Caco-2 (cell line): Measurements from ENCODE around the gene PBLD. TPM values are rescaled to one million over a fixed set of nuclear protein-coding genes. Genes with fewer than 3 reads are reported as not detected.

ENCODE experiments used
- BruUV-seq: library from RNA; stranded (reverse); fragments of 400-500 nt; replicated peaks from 2 replicates; lab custom pipeline; 2021; lab: Mats Ljungman, UMichigan
- CTCF ChIA-PET: fragments of 300-600 bp; sonication (Branson Sonifier 250); formaldehyde crosslinking; loops from one replicate; lab custom pipeline; 2022; ENCODE audit warnings: antibody characterized with exemption; lab: Charles Lee
- POLR2A ChIA-PET: fragments of 300-600 bp; sonication (Branson Sonifier 250); formaldehyde crosslinking; loops from one replicate; lab custom pipeline; 2022; ENCODE audit warnings: antibody characterized with exemption; lab: Charles Lee
- DNase-seq, 2 experiments: peaks; one replicate each; pipeline versions ENCODE4 v3.0.0 to v3.0.0-alpha.2; 2020 to 2022
- H3K27me3 ChIP-seq: replicated peaks from 2 replicates; pipeline ENCODE4 v1.6.0; 2011; ENCODE audit warnings: low read length; ENCODE audit not compliant: control insufficient read depth, insufficient read depth
- H3K36me3 ChIP-seq: 2 replicates; pipeline ENCODE4 v1.5.1; 2011; ENCODE audit warnings: low read length; ENCODE audit not compliant: control insufficient read depth, insufficient read depth
- H3K4me1 ChIP-seq: fragments of 250-450 bp; sonication (Bioruptor Pico); 2 replicates; pipeline ENCODE4 v1.5.1; 2020; ENCODE audit warnings: mild to moderate bottlenecking
- H3K4me3 ChIP-seq: 2 replicates; pipeline ENCODE4 v1.5.1; 2011; ENCODE audit warnings: low read depth, mild to moderate bottlenecking, control low read depth, low read length
- H3K9me3 ChIP-seq: fragments of 250-450 bp; sonication (Bioruptor Pico); 2 replicates; pipeline ENCODE4 v1.5.1; 2020; ENCODE audit warnings: mild to moderate bottlenecking, moderate library complexity
- H3K27ac Mint-ChIP-seq: one replicate; pipeline ENCODE4 v1.8.0; 2022; ENCODE audit warnings: mixed read lengths; ENCODE audit not compliant: unreplicated experiment
- H3K27me3 Mint-ChIP-seq: one replicate; pipeline ENCODE4 v1.8.0; 2022; ENCODE audit warnings: mixed read lengths; ENCODE audit not compliant: insufficient read depth, unreplicated experiment
- H3K36me3 Mint-ChIP-seq: one replicate; pipeline ENCODE4 v1.8.0; 2022; ENCODE audit warnings: mild to moderate bottlenecking, mixed read lengths; ENCODE audit not compliant: insufficient read depth, unreplicated experiment
- H3K4me1 Mint-ChIP-seq: one replicate; pipeline ENCODE4 v1.8.0; 2022; ENCODE audit warnings: low read depth, mixed read lengths; ENCODE audit not compliant: unreplicated experiment
- H3K4me3 Mint-ChIP-seq: one replicate; pipeline ENCODE4 v1.8.0; 2022; ENCODE audit warnings: mild to moderate bottlenecking, moderate library complexity, mixed read lengths; ENCODE audit not compliant: unreplicated experiment
- H3K9me3 Mint-ChIP-seq: one replicate; pipeline ENCODE4 v1.8.0; 2022; ENCODE audit warnings: mixed read lengths; ENCODE audit not compliant: unreplicated experiment
- intact Hi-C: fragments of 100-400 bp; cut with micrococcal nuclease; formaldehyde crosslinking; loops from one replicate; pipeline ENCODE4 v1.10.0; 2022; ENCODE audit not compliant: unreplicated experiment
- total RNA-seq: library from RNA; stranded (reverse); gene quantifications from 2 replicates; pipeline ENCODE4 v1.2.3, GENCODE V29; 2022
- TF ChIP-seq, protein P1 (sequence below), 2 experiments: fragments of 200-600 bp in 1 of 2; IDR thresholded peaks; 1 replicate in 1 of 2; 2 replicates in 1 of 2; pipeline versions ENCODE4 v1.5.1 to v1.8.0; 2011 to 2022; ENCODE audit warnings: antibody characterized with exemption in 1 of 2, control low read depth in 1 of 2, inconsistent platforms in 1 of 2, low read depth in 1 of 2, low read length in 1 of 2, mild to moderate bottlenecking in 1 of 2, moderate library complexity in 1 of 2; ENCODE audit not compliant: insufficient read depth in 1 of 2, severe bottlenecking in 1 of 2, unreplicated experiment in 1 of 2

PBLD gene
- total RNA-seq, 1 experiment from 2014 or later = 15.3 TPM

DNA sequence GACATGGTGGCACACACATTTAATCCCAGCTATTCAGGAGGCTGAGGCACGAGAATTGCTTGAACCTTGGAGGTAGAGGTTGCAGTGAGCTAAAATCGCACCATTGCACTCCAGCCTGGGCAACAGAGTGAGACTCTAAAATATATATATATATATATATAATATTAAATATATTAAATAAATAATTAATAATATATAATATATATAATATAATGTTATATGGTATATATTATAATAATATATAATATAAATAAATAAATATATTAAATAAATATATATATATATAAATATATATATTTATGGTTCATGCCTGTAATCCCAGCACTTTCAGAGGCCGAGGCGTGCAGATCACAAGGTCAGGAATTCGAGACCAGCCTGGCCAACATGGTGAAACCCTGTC, 33.9 kb upstream of the PBLD start:
- Histone ChIP-seq H3K4me1 (no peaks in the 10 kb centered on the region), H3K4me3 (no peak overlapping the region), H3K9me3 (peaks cover under 1% of the 10 kb centered on the region; the same call in 1 of the 2 replicates), H3K36me3 (peaks cover 7% of the 10 kb centered on the region), H3K27me3 (no peaks in the 10 kb centered on the region)
- H3K36me3 Mint-ChIP-seq = peaks cover 70% of the 10 kb centered on the region
- TF ChIP-seq, protein P1, sequence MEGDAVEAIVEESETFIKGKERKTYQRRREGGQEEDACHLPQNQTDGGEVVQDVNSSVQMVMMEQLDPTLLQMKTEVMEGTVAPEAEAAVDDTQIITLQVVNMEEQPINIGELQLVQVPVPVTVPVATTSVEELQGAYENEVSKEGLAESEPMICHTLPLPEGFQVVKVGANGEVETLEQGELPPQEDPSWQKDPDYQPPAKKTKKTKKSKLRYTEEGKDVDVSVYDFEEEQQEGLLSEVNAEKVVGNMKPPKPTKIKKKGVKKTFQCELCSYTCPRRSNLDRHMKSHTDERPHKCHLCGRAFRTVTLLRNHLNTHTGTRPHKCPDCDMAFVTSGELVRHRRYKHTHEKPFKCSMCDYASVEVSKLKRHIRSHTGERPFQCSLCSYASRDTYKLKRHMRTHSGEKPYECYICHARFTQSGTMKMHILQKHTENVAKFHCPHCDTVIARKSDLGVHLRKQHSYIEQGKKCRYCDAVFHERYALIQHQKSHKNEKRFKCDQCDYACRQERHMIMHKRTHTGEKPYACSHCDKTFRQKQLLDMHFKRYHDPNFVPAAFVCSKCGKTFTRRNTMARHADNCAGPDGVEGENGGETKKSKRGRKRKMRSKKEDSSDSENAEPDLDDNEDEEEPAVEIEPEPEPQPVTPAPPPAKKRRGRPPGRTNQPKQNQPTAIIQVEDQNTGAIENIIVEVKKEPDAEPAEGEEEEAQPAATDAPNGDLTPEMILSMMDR (IDR thresholded peaks at IDR 0.05; ENCODE audit: insufficient read depth in 1 of 2, low read depth in 1 of 2, low read length in 1 of 2, severe bottlenecking in 1 of 2, unreplicated experiment in 1 of 2) = no peak
- CTCF ChIA-PET = no interaction called here
- H3K27me3 Mint-ChIP-seq = no peaks in the 10 kb centered on the region
- no peak overlapping the region for H3K27ac Mint-ChIP-seq
- POLR2A ChIA-PET = no interaction called here
- no peak overlapping the region for H3K4me3 Mint-ChIP-seq
- H3K9me3 Mint-ChIP-seq = no peaks in the 10 kb centered on the region
- H3K4me1 Mint-ChIP-seq = no peaks in the 10 kb centered on the region
- intact Hi-C loops = no loop called here
- DNase-seq = no peak
- no TSS peak for BruUV-seq

DNA sequence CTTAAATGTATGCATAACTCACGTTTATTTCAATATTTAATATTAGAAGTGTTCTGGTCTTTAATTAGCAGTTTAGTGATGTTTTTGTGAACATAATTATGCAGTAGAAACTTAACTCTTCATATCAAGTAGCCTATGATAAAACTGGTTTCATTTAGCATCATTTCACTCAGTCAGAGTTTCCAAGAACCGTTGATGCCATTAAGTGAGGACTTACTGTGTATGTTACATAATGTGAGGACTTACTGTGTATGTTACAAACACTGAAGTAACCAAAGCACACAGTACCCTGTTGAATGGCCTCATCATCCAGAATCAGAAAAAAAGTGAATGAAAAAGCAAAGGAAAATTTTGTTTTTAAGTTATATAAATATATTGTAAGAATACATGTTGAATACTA, 32.9 kb upstream of the PBLD start:
- Mint-ChIP-seq H3K4me3 (no peak overlapping the region), H3K4me1 (no peaks in the 10 kb centered on the region), H3K27ac (no peak overlapping the region), H3K9me3 (no peaks in the 10 kb centered on the region), H3K27me3 (no peaks in the 10 kb centered on the region), H3K36me3 (peaks cover 69% of the 10 kb centered on the region)
- Histone ChIP-seq H3K9me3 (no peaks in the 10 kb centered on the region), H3K36me3 (peaks cover 7% of the 10 kb centered on the region), H3K4me3 (no peak overlapping the region), H3K27me3 (no peaks in the 10 kb centered on the region), H3K4me1 (no peaks in the 10 kb centered on the region)
- CTCF ChIA-PET = no interaction called here
- intact Hi-C loops = no loop called here
- POLR2A ChIA-PET = no interaction called here
- DNase-seq = no peak
- TF ChIP-seq, protein P1 (IDR thresholded peaks at IDR 0.05; ENCODE audit: insufficient read depth in 1 of 2, low read depth in 1 of 2, low read length in 1 of 2, severe bottlenecking in 1 of 2, unreplicated experiment in 1 of 2) = no peak
- no TSS peak for BruUV-seq

DNA sequence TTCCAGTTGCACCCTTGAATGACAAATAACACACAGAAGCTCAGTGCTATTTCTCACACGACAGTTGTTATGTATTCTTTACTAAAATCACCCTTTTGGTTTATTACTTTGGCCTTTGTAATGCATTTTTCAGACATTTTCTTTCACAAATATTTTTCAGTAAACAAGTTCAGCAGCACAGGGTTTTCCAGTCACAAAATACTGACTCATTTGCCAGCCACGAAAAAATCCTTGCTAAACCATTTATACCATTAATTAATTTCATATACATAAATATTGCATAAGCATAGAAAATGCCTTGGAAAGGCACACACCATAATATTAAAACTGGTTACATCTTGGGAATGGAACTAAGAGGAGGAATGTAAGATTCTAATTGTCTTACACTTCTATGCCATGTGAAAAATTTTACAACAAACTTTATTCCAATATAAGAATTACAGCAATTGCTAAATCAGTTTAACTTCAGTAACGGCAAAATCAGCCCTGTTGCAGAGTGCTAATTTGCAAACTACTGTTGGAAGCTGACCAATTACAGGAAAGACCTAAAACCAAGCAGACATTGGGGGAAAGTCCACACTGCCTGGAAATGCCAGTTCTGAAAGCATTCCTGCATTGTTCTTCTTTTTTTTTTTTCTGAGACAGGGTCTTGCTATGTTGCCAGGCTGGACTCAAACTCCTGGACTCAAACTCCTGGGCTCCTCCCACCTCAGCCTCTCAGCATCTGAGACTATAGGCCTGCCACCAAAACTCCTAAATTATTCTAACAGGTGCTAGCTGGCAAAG, 31.6 kb upstream of the PBLD start:
- peaks cover 7% of the 10 kb centered on the region for H3K36me3 ChIP-seq
- Mint-ChIP-seq H3K9me3 (no peaks in the 10 kb centered on the region), H3K4me1 (no peaks in the 10 kb centered on the region), H3K36me3 (peaks cover 65% of the 10 kb centered on the region), H3K27me3 (no peaks in the 10 kb centered on the region), H3K27ac (no peak overlapping the region), H3K4me3 (no peak overlapping the region)
- H3K4me3 ChIP-seq = no peak overlapping the region
- no peak for DNase-seq
- ChIA-PET CTCF (no interaction called here), POLR2A (no interaction called here)
- TF ChIP-seq, protein P1 (IDR thresholded peaks at IDR 0.05; ENCODE audit: insufficient read depth in 1 of 2, low read depth in 1 of 2, low read length in 1 of 2, severe bottlenecking in 1 of 2, unreplicated experiment in 1 of 2) = no peak
- H3K9me3 ChIP-seq = no peaks in the 10 kb centered on the region
- no TSS peak for BruUV-seq
- intact Hi-C loops = no loop called here
- no peaks in the 10 kb centered on the region for H3K27me3 ChIP-seq
- H3K4me1 ChIP-seq = no peaks in the 10 kb centered on the region
